Stimulated activated CD8-positive, alpha-beta memory T cell treated with anti-CD3 and anti-CD28 coated beads, Interleukin-15, amount 100 ng/mL, for 24 hours (primary cell): ENCODE measurements around the gene AKAP13.

Experiments used
- DNase-seq: peaks from one replicate; pipeline ENCODE4 v3.0.0-alpha.2; 2020; ENCODE audit warnings: low read depth

The AKAP13 gene

DNA sequence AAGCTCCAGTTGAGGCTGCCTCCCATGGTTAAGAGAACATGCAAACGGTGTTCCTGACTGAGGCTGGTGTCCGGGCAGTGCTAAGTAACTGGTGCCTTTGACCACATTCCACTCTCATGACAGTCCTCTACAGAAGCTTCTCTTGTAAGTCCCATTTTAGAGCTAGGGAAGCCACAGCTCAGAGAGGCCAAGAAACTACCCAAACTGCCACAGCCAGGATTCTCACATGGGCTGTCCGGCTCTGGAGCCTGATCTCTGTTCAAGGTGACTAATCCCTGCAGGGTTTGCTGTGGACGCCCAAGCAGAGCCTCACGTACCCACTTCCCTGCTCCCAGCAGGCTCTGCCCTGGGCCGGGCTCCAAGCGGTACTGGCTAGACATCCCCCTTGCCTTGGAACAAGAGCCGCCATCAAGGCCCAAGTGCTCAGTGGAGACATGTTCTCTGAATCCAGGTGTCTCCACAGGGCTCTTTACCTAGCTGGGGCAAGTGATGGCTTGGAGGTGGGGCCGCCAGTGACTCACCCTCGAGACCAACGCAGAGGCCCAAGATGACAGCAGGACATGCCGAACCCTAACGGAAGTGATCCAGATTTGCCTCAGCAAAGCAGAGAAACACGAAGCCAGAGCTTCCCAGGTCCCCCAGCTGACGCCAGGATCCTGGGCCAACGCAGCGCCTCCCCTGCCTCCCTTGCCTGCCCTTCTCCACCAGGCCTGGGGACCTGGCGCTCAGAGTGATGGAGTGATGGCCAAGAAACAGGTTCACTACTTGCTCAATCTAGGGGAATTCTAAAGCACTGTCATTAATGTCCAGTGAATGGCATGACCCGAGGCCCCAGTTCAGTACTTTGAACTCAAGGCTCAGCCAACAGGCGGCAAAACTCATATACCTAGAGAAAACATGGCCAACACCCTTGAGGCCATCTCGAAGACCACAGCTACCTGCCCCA, 390.0 kb downstream of the AKAP13 start:
- no peak for DNase-seq

DNA sequence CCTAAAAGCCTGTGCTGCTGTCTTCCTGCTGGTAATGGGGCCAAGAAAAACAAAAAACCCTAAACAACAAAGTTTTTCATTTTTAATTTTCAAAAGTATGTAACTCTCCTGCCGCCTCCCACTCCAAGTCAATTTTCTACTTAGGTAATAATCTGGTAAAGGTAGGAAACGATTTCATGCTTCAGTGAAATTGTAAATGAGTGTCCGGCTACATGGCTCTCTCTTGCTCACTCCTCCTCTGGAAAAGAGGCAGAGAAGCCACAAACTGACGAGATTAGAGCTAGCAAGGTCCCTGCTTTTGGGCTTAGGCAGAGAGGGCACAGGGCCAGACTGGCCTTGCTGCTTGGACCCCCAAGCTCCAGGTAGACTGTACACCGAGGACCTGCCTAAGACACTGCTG, 390.9 kb downstream of the AKAP13 start:
- no peak for DNase-seq

DNA sequence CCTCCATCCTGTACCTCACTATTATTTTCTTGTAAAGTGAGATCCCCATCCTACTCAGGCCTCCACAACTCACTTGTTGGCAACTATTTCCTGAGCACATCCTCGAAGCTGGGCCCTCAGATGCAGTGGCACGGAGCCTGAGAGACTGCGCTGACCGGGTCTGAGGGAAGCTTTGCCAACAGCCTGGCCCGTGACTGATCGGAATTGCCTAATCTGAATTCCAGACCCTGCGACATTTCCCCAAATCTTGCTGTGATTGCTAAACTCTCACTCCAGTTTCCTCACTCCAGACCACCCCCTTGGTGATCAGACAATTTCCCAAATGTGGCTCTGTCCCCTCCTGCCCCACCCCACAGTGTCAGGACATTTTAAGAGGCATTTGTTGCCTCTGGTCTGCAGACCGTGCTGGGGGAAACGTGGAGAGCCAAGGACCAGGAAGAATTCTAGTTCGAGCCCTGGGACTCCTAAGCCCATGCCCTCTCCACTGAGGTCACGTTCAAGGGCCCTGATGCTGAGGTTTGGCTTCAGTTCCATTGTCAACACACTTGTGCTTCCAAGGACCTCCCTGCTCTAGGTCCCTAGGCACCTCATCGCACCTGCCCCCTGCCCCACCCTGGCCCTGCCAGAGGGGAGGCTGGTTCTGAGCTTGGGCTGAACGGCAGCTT, 391.5 kb downstream of the AKAP13 start:
- DNase-seq: no peak

DNA sequence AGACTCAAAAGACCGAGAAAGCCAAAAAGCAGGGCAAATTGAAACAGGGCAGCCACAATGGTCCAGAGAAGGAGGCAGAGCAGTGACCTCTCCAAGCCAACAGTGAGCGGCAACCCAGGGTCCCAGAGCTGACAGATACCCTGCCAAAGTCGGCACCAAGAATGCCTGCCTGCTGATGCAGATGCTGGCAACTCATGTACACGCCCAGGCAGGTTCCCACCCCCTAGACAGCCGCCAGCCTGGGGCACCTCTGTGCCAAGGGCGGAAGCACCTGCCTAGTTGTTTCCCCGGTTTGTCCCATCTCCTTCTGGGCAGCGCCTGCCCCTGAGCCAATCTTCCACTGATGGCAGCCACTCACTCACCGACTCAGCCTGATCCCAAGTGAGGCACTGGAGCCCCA, 392.3 kb downstream of the AKAP13 start:
- no peak for DNase-seq

DNA sequence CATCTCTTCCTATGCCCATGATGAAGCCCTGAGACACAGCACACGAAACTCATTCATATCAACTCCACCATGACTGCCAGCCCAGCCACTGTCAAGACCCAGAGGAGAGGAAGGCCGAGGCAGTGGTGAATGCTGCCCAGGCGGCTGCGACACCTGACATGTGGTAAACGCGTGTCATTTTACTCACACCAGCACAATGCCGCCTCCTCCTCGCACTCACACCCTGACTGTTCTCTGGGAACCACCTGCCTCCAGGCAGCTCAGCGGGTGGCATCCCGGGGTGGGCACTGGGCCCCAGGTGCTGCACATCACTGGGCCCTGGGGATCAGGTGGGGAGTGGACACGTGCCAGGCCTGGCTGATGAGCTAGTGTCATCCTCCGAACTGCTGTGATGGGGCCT, 392.8 kb downstream of the AKAP13 start:
- DNase-seq: no peak

DNA sequence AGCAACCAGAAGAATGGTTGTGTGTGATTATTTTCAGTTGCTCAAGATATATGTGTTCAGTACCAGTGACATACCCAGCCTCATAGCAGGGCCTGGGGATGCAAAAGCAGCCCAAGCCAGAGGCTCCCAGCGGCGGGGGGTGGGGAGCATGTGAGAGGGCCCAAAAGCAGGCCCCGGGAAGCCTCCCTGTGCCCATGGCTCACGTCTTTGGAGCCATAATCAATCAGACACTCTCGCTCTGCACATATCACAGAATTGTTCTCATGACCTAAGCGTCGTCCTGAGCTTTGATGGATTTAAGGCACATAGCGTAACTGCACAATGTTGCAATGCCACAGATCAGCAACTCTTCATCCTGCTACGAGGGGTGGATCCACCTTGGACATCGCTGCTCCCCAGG, 393.6 kb downstream of the AKAP13 start:
- no peak for DNase-seq

DNA sequence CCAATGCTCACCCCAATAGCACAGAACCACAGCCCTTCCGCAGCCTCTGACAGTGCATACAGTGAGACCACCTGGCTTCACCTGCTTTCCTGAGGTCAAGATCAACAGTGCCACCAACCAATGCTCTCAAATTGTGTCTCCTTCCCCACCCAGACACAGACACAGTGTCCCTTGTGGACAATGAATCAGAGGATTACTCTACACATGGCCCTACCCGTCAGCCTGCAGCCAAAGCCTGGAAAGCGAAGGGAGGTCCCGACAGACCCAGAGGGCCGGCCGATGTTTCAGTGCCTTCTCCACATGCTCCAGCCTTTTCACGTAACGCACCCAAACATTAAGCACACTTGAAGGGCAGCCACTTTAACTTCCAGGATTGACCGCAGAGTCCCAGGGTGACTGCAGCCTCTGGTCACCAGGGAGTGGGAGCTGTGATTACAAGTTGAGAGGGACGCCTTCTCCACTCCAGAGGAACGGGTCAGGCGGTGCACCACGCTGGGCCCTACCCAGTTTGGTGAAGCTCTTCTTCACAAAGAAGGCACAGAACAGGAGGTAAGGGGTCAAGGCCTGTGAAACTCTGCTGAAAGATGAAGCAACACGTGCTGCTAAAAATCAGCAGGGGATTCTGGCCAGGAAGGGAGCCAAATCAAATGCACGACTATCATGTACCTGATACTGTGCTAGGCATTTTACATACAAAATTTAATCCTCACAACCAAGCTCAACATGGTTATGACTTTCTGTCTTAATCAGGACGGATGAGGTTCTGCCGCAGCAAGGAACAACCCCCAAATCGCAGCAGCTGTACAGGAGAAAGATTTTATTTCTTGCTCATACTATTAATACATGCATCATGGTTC, 397.1 kb downstream of the AKAP13 start:
- DNase-seq: no peak

DNA sequence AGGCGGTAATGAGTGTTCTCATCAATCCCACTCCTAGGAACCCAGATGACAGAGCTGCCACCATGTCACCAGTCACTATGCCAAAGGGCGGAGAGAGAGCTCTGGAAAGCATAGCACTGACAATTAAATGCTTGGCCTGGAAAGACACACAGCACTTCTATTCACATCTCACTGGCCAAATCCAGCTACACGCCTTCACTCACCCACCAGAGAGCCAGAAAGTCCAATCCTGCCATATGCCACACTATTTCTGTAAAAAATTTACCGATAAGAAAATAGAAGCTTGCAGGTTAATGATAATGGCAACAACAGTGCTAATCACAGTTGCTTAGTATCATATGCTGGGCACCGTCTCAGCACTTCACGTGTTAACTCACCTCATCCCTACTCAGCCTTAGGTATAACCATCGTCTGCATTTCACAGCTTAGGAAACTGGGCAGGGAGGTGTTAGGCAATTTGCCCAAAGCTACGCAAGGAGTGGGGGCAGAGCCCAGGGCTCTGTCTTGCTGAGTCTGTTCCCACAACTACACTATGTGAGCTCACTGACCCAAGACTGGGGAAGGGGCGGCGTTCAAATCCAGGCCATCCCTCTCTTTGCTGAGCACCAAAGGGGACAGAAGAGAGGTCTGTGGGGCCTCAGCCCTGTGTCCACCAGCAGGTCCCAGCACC, 397.8 kb downstream of the AKAP13 start:
- DNase-seq: no peak

DNA sequence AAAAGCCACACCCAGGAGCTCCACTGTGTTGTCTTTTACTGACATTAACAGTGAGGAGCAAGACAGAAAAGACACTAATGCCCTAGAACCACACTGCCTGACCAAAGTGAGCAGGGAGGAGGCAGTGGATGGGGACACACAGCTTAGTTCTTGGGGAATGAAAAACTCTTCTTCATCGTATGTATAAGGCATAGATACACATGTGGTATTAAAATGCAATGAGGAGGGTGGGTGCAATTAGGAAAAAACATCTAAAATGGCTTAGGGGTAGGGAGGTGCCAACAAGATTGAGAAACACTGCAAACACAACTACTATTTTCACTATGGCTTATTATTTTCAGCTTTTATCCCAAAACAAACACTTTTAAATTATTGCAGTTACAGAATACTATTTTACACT, 398.8 kb downstream of the AKAP13 start:
- no peak for DNase-seq

DNA sequence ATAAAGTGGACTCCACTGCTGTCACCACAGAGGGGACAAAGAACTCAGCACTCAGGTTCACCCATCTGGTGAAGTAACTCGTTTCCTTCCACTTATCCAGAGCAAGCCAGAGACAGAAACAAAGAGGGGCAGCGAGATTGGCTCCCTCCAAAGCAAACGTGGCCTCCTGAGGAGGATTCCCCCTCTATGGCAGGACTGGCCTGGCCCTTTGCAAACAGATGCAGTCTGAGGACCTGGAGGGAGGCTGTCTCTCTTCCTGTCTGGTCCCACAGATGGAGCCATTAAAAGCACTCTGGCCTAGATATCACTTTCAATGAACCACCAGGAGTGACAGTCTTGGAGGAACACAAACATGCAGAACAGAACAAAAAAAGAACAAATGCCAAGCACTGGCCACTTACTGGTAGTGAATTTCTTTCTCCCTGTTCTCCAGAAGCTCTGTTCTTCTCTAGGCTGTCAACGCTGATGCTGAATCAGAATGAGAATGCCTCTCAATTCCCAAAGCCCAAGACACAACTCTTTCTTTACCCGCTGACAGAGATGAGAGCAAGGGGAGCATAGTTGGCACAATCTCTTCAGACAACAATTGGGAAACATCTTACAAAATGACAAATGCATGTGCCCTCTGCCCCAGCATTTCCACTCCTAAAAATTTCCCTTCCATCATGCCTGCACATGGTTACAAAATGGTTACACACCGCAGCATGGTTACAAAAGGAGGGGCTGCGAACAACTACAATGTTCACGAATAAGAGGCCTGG, 400.0 kb downstream of the AKAP13 start:
- DNase-seq: no peak

DNA sequence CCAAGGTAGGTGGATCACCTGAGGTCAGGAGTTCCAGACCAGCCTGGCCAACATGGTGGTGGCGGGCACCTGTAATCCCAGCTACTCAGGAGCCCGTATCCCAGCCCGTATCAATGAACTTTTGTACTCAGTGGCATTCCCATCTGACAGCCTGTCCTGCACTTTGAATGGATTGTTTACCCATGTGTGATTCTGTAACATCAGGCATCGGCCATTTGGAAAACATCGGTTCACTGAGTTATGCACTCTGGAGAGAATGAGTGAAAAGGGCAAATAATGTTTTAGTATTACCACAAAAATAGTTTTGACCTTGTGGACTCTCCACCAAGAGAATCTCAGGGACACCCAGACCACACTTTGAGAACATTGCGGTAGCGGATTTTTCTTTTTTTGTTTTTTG, 400.7 kb downstream of the AKAP13 start:
- DNase-seq: no peak

DNA sequence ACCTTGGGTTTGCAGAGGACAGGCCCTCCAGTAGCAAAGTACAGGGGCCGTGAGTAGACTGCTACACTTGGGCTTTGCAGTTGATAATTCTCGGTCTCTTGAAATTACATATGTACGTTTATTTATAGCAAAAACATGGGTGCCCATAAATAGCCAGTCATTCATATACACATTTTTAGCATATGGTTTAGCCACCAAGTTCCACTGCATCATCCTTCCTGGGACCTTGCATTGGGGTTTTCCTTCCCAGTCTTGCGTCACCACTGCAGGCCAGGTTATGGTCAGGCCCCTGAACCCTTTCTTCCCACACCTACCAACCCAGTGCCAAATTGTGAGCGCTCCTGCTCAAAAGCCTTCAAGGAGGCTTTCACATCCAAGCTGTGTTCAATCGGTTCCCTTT, 401.7 kb downstream of the AKAP13 start:
- no peak for DNase-seq

DNA sequence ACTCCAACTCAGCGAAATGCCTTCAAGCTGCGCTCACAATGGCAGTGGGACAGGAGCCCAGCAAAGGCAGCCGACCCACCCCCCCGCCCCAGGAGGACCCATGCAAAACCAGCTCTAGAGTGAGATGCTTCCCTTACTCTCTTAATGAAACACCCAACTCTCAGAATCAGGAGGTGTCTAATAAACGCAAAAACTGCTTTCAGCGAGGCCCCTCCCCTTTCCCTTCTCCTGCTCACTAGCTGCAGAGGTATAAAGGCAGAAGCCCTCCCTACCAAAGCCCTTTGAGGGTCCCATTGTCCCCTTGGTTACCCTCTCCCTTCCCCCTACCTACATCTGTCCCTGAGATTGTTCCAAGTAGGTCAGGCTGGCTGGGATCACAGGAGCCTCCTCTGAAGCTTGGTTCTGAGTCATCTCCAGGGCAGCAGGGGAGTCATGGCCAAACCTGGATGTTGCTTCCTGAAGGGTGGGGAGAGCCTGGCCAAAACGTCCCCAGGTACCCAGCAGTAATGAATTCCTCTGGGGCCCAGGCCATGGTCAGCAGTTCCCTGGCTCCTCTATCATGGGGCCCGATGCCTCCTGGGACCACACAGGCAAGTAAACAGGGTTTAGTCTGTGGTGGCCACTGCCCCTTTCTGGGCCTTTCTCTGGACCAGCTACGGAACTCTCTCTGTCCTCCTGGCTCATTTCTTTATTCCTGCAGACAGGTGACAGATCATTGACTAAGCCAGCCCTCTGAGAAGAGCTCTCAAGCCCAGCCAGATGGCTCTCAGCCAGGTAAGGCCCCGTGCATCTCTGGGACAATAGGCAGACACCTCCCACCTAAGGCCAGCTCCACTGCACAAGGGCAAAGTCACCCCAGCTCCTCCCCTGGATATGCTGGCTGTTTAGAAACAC, 405.7 kb downstream of the AKAP13 start:
- no peak for DNase-seq

DNA sequence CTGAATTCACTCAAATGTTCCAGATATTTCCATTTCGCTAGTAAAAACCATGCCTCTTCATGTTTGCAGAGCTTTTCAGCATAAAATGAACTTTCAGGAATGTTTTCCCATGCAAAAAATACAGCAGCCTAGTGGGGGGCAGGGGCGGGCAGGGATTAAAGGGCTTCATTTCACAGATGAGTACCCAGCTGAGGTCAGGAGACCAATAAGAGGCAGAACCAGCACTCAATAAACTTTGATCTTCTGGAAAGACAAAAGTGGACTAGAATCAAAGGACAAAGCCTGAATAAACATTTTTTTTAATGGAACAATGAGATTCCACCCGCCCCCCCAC, 406.3 kb downstream of the AKAP13 start:
- no peak for DNase-seq

DNA sequence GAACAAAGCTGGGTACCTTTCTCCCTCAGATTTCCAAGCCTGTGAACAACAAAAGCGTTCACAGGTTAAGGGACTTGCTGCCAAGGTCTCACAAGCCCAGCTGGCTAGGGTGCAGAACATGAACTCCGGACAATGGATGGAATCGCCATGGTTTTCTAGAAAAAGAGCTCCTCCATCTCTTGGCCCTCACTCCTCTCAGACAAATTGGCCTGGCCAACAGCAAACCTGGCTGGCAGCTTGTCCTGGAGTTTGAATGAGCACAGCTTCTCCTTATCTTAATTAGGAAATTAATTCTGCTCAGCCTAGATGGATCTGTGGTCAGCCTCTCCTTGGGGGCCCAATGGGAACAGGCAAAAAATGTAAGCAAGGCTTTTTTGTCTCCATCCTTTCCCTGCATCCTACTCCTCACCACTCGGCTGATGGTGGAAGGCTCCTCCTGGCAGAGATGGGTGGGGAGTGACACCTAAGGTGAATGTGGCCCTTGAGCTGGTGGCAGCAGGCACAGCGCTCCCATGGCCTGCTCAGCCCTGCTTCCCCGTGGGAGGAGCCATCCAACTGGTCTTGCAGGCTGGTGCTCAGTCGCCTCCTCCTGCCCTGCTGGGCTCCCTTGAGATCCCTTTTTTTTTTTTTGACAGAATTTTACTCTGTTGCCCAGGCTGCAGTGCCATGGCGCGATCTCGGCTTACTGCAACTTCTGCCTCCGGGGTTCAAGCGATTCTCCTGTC, 408.5 kb downstream of the AKAP13 start:
- no peak for DNase-seq

DNA sequence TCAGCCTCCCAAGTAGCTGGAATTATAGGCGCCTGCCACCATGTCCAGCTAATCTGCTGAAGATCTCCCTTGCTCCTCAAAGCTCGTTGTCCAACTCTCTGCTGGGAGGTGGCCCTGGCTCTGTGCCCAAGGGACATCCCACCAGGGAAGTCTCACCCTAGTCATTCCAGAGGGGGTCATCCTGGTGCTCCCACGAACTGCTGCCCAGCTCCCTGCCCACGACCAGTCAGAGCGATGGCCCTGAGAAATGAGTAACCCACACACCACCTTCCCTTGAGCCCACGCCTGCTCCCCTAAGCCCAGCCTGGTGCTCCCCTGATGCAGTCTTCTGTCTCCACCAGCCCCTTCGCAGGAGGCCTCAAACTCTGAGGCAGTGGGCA, 409.1 kb downstream of the AKAP13 start:
- no peak for DNase-seq

DNA sequence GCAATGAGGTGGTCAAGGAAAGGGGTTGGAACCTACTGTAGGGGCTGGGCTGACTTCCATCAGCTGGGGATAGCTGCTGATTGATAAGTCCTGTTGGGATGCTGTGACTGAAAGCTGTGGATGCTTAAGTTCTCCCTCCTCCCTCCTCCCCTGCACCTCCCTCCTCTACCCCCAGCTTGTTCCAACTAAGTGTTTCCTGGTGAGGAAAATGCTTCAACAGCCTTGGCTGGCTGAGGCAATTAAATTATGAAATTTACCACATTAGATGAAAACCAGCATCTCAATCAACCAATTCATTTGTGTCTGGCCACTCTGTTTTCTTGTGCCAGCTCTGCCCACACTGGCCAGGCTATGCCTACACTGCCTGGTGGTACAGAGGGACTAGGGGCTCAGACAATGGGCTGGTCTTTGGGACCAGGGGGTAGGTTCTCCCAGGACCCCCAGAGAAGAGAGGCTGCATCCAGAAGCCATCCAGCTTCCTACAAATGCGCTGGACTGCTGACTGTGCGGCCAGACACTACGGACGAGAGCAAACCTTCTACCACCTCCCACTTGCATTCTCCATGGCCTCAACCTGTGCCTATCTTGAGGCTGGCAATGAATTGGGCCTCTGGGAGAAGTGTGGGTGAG, 411.8 kb downstream of the AKAP13 start:
- no peak for DNase-seq

DNA sequence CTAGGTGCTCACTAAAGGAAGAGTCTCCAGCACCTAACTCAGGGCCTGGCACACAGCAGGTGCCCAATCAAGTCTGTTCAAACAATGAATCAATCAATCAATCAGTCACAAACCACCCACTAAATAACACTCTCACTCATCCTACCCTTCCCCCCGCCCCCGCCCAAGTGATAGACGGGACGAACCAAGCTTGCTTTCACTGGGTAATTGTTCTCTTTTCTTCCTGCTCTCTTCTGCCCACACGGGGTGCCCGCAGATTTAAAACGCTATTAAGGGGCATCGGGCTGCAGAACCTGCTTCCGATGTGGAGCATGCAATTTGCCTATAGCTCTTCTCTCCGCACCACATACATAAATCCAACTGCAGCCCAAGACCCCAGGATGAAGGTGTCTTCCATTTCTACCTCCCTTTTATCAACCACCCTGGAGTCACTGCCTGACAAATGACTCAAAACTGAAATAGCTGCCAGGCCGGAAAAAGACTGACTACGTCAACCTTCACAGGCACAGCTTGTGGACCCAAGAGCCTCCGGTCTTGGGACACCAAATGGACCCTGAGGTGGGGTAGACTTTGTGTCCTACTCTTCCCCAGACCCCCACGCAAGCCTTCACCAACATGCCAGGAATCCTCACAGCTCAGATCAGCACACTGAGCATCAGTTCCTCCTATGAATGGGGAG, 412.6 kb downstream of the AKAP13 start:
- DNase-seq: no peak
